ENCODE results near the gene HOXA9. TPM values are rescaled to one million over a fixed set of nuclear protein-coding genes. Genes with fewer than 3 reads are reported as not detected.
A peak's percentile ranks its signal among the peaks of the same experiment; 100 is the strongest.

The HOXA9 gene
- total RNA-seq, 1 donor from 2014 or later = not detected

DNA sequence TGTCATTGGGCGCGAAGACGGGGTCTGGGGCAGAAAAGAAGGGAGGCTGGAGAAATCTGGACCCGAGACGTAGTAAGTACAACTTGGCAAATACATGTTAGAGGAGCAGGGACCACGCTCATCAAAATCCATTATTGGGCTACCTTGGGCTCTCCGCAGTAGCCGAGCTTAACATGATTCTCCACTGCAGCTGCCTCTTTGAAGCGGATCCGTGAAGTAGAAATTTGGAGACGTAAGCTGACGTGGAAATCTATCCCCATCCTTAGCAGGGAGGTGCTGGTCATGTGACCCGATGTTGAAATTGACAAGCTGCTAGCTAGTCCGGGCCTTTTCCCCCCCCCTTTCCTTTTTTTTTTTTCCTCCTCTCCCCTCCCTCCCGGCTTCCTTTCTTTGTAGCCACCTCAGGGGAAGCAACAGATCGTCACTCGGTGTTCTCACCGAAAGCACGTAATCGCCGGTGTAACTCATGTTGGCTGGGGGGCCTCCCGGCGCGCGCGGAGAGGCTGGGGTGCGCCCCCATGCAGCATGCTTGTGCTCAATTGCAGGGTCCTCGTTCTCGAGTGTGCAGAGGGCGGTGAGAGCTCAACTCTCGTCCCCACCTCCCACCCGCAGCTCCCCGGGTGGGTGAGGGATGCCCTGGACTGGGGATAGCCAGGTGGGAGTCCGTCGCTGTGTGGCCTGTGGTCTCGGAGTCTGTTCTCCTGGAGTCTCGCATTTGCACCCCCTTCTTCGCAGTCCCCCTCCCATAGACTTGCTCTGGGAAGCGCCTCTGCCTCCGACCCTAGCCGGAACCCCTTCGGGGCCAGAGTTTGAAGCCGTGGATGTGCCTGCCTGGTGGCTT lies 19.9 kb upstream of the HOXA9 start, which contains the start of gene HOXA11:
TSS of gene HOXA11 (minus strand) at position 220 of the 841 bp plus-strand sequence. CDS start at position 132, 88 bp downstream.
- peak within 1 kb of the TSS; percentile 44 to 50 for H3K4me3 ChIP-seq
- H3K27ac ChIP-seq = no peak within 1 kb of the TSS
- DNase-seq (ENCODE audit: low spot score in 2 of 2) = peak in 1 of 2 donors; percentile 60
- no peaks in the 10 kb centered on the region for H3K36me3 ChIP-seq
- intact Hi-C loops (cut with DNase I) = loop anchor here (5.0 kb wide), 1 partner anchor 1318 kb away; no protein-coding TSS in a partner anchor
- H3K27me3 ChIP-seq = peaks cover 46% of the 10 kb centered on the region
- H3K4me1 ChIP-seq = peaks cover 7 to 19% of the 10 kb centered on the region in 2 donors
- TF ChIP-seq, protein P1, sequence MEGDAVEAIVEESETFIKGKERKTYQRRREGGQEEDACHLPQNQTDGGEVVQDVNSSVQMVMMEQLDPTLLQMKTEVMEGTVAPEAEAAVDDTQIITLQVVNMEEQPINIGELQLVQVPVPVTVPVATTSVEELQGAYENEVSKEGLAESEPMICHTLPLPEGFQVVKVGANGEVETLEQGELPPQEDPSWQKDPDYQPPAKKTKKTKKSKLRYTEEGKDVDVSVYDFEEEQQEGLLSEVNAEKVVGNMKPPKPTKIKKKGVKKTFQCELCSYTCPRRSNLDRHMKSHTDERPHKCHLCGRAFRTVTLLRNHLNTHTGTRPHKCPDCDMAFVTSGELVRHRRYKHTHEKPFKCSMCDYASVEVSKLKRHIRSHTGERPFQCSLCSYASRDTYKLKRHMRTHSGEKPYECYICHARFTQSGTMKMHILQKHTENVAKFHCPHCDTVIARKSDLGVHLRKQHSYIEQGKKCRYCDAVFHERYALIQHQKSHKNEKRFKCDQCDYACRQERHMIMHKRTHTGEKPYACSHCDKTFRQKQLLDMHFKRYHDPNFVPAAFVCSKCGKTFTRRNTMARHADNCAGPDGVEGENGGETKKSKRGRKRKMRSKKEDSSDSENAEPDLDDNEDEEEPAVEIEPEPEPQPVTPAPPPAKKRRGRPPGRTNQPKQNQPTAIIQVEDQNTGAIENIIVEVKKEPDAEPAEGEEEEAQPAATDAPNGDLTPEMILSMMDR (IDR thresholded peaks at IDR 0.05) = no peak
- no peaks in the 10 kb centered on the region for H3K9me3 ChIP-seq

DNA sequence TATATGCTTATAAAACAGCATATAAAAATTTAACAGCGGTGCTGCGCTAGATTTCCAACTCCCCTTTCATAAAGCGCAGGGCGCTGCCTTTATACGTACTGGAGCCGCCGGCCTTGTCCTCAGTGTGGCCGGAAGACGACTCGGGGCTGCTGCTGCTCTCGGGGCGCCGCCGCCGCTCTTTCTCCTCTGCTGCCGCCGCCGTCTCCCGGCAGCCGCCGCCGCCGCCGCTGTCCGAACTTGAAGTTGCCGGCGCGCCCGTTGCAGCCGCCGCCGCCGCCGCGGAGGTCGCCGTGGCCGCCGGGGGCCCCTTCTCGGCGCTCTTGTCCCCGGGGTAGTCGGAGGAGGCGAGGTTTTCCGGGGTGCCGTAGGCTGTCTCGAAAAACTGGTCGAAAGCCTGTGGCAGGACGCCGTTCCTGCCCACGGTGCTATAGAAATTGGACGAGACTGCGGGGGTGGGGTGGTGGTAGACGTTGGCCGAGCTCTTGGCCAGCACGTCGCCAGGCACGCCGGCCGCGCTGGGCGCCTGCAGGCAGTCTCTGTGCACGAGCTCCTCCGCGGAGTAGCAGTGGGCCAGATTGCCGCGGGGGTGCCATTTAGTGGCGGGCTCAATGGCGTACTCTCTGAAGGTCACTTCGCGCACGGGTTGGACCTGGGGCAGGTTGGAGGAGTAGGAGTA lies 19.1 kb upstream of the HOXA9 start:
- H3K27ac ChIP-seq = no peak overlapping the region
- DNase-seq (ENCODE audit: low spot score in 2 of 2) = peak in 1 of 2 donors; percentile 61
- peak overlapping the region; percentile 44 to 50 for H3K4me3 ChIP-seq

DNA sequence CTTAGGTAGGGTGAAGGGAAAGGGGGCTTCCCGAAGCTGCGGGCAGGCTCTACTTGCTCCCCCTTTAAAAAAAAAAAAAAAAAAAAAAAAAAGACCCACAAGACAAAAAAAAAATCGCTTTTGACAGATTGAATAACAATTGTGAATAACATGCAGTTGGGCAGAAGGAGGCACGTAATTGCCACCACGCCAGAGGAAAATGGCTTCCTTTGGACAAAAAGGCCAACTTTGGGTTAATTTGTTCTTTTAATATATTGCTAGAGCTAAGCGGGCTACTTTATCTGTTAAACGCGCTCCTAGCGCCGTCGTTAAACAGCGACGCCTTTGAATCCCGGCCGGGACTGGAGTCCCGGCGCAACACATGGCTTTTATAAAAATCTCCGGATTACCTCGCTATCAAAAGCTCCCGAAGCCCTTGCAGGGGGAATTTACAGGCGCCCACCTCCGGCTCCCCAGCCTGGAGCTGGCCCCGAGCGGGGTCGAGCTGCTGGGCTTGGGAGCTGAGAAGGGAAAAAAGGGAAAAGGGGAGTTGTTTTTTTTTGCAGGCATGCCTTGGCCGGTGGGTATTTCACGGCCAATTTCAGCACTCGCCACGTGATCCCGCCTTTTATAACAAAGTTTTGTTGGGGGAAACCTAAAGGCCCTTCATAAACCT lies 18.5 kb upstream of the HOXA9 start:
- H3K4me3 ChIP-seq = peak overlapping the region; percentile 44 to 50
- intact Hi-C loops (cut with DNase I) = loop anchor here (5.0 kb wide), 1 partner anchor 817 kb away; no protein-coding TSS in a partner anchor
- H3K4me1 ChIP-seq = peaks cover 7 to 22% of the 10 kb centered on the region in 2 donors
- DNase-seq (ENCODE audit: low spot score in 2 of 2) = peak in 1 of 2 donors; percentile 56
- TF ChIP-seq, protein P1 (IDR thresholded peaks at IDR 0.05) = no peak
- H3K27me3 ChIP-seq = peaks cover 46% of the 10 kb centered on the region
- H3K9me3 ChIP-seq = no peaks in the 10 kb centered on the region
- no peak overlapping the region for H3K27ac ChIP-seq
- no peaks in the 10 kb centered on the region for H3K36me3 ChIP-seq

More for the DNA sequence above, 19.1 kb upstream of the HOXA9 start:
- Histone ChIP-seq H3K9me3 (no peaks in the 10 kb centered on the region), H3K4me1 (peaks cover 7 to 22% of the 10 kb centered on the region in 2 donors), H3K36me3 (no peaks in the 10 kb centered on the region), H3K27me3 (peaks cover 50% of the 10 kb centered on the region)
- TF ChIP-seq, protein P1 (IDR thresholded peaks at IDR 0.05) = no peak
- intact Hi-C loops (cut with DNase I) = loop anchor here (5.0 kb wide), 2 partner anchors 817 to 1317 kb away; no protein-coding TSS in a partner anchor

DNA sequence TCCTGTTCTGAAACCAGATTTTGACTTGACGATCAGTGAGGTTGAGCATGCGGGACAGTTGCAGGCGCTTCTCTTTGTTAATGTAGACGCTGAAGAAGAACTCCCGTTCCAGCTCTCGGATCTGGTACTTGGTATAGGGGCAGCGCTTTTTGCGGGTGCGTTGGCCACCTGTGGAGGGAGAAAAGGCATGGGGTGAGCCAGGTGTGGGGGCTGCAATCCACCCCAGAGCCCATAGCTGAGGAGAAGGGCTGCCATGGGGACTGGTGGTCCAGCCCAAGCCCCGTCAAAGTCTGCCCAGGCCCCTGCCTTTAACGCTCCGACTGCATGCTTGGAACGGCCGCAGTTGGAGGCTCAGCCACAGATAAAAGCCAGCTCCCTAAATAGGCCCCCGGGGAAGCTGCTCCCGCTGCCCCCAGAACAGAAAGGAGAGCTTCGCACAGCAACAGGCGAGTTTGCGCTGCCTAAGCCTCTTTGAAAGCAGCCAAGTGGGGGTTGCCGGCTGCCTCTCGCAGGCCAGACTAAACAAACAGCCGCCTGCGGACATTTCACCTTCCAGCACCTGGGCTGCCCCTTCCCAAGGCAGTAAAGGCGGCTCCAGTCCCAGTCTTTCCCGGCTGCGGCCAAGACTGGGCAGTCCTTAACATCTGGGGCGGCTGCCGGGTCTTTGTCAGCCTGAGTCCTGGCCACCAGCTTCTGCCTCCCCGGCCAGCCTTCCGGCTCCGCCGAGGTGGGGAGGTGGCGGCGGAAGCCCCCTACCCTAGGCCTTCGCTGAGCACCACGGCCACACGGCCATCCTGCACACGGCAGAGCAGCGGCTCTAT lies 17.7 kb upstream of the HOXA9 start:
- DNase-seq (ENCODE audit: low spot score in 2 of 2) = peak; percentile 4 to 53
- Histone ChIP-seq H3K27me3 (peaks cover 38% of the 10 kb centered on the region), H3K4me3 (peak overlapping the region in 1 of 2 donors; percentile 44)

More for the DNA sequence above, 17.7 kb upstream of the HOXA9 start:
- intact Hi-C loops (cut with DNase I) = loop anchor here (5.0 kb wide), 1 partner anchor 816 kb away; no protein-coding TSS in a partner anchor
- no peak overlapping the region for H3K27ac ChIP-seq
- no peaks in the 10 kb centered on the region for H3K9me3 ChIP-seq
- H3K36me3 ChIP-seq = no peaks in the 10 kb centered on the region
- H3K4me1 ChIP-seq = peaks cover 2 to 18% of the 10 kb centered on the region in 2 donors
- TF ChIP-seq, protein P1 (IDR thresholded peaks at IDR 0.05) = no peak
